ENCODE results near the gene PSME3. TPM values are rescaled to one million over a fixed set of nuclear protein-coding genes. Genes with fewer than 3 reads are reported as not detected.

PSME3 gene
- total and polyA plus RNA-seq, 2 of the 13 experiments (the other 11 are each of a cell fraction or from before 2014, with no cell fraction given), result 66.3 to 135 TPM

GRCh38 chr17:42855048-42855596 lies 21.9 kb downstream of the PSME3 start (continued):
- no peak for TF ChIP-seq GMEB2 (CRISPR knock-in tag; IDR thresholded peaks at IDR 0.05; ENCODE audit: low read depth)
- peak; percentile 62; the same call in 1 of the 2 replicates for TF ChIP-seq HIVEP1 (CRISPR knock-in tag; IDR thresholded peaks at IDR 0.05)
- no peak for TF ChIP-seq ZNF773 (CRISPR knock-in tag; IDR thresholded peaks at IDR 0.05; ENCODE audit: borderline replicate concordance)
- no peak for TF ChIP-seq SYNCRIP (IDR thresholded peaks at IDR 0.05; ENCODE audit: insufficient read depth, low read depth, low read length)
- TF ChIP-seq ADNP (CRISPR knock-in tag; IDR thresholded peaks at IDR 0.05), result peak; percentile 66; the same call in 1 of the 2 replicates
- no peak for TF ChIP-seq NCOA5 (CRISPR knock-in tag; IDR thresholded peaks at IDR 0.05)
- peak; percentile 79 for TF ChIP-seq PATZ1 (CRISPR knock-in tag; IDR thresholded peaks at IDR 0.05)
- no peak for TF ChIP-seq PCBP1 (IDR thresholded peaks at IDR 0.05; ENCODE audit: borderline replicate concordance, low read depth, low read length)
- 0 out of 2 replicates have a peak, but pooled peaks have one; percentile 9 for TF ChIP-seq ZMYM3 (CRISPR knock-in tag; IDR thresholded peaks at IDR 0.05)
- TF ChIP-seq ZHX2 (IDR thresholded peaks at IDR 0.05; ENCODE audit: low read depth), result peak; percentile 61; the same call in 1 of the 2 replicates
- no peak for TF ChIP-seq ZHX2 (CRISPR knock-in tag; IDR thresholded peaks at IDR 0.05; ENCODE audit: borderline replicate concordance)
- TF ChIP-seq ZNF501 (CRISPR knock-in tag; IDR thresholded peaks at IDR 0.05), result no peak
- TF ChIP-seq ZNF841 (CRISPR knock-in tag; IDR thresholded peaks at IDR 0.05; ENCODE audit: borderline replicate concordance), result no peak
- no peak for TF ChIP-seq MXD1 (CRISPR knock-in tag; IDR thresholded peaks at IDR 0.05)
- no peak for TF ChIP-seq RAD21 (CRISPR knock-in tag; IDR thresholded peaks at IDR 0.05)
- TF ChIP-seq ATAD3A (CRISPR knock-in tag; IDR thresholded peaks at IDR 0.05), result no peak
- TF ChIP-seq ZNF275 (CRISPR knock-in tag; IDR thresholded peaks at IDR 0.05; ENCODE audit: borderline replicate concordance), result no peak
- TF ChIP-seq KAT8 (CRISPR knock-in tag; IDR thresholded peaks at IDR 0.05), result peak; percentile 74
- peak; percentile 83 for TF ChIP-seq GATAD2A (CRISPR knock-in tag; IDR thresholded peaks at IDR 0.05)
- peak; percentile 79 for TF ChIP-seq SALL1 (CRISPR knock-in tag; IDR thresholded peaks at IDR 0.05)

Data from HepG2 (cell line).